ENCODE results near the gene PPFIA1.

The PPFIA1 gene

DNA sequence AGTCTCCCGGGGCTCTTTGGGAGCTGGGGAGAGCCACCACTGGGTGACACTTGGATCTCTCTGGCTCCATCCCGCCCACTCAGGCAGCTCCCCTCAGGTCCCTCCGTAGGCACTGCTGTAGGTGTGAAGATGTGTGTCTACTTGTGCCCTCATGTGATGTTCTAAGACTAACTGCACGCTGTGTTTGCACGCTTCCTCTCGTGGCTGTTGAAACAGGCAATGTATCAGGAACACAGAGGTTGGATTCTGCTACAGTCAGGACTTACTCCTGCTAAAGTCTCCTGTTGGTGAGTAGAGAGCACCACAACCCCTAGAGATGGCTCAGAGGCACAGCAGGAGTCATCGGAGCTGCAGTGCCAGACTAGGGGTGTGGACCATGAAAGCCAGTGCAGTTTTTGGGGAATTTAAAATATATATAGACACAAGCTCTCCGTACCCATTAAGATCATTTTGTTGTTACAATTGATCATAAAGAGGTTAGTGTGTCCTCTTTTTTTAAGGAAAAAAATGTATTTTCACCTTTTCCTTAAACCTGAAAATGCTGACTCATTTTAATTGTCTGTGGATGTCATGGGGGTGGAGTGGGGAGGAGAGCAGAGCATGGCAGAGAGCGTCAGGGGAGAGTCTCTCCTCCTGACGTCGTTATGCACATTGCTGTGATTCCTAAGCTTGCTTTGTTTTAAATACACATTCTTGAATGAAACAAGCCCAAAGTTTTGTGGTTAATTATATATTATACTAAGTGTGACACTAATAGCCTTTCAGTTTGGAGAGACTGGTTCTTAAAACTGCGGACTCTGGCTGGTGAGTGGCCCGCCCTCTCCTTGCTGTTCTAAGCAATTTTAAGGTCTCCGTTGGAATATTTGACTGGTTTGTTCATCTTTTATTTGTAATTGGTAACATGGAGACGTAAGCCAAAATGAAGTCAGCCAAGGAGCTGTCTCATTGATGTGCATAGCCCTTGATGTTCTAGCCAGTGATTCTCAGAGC is 111.7 kb downstream of the PPFIA1 start:
- DNase-seq = peak; percentile 90
- Histone ChIP-seq H3K18ac (ENCODE audit: low read depth in 1 of 2, low read length in 2 of 2) (peak overlapping the region; percentile 70 to 74), H2AFZ (ENCODE audit: low read depth, low read length) (no peak overlapping the region), H3K27me3 (ENCODE audit: control insufficient read depth in 1 of 2, insufficient read depth in 1 of 2, low read length in 2 of 2) (no peaks in the 10 kb centered on the region), H3K9me3 (ENCODE audit: control insufficient read depth, low read length) (no peaks in the 10 kb centered on the region), H3K79me1 (replicated peaks; ENCODE audit: low read length, poor library complexity, severe bottlenecking) (peaks cover 27% of the 10 kb centered on the region), H3K36me3 (ENCODE audit: control insufficient read depth in 1 of 2, insufficient read depth in 2 of 2, low read depth in 1 of 2, low read length in 2 of 2) (peaks cover 40 to 72% of the 10 kb centered on the region in 2 experiments), H2BK12ac (ENCODE audit: low read length in 2 of 2) (peak overlapping the region; percentile 20 to 79), H3K9ac (ENCODE audit: low read length) (peak overlapping the region; percentile 83), H3K27ac (ENCODE audit: low read length, poor library complexity, severe bottlenecking) (peak overlapping the region; percentile 87), H3K4me2 (ENCODE audit: low read length, poor library complexity, severe bottlenecking) (peak overlapping the region; percentile 32), H2BK15ac (ENCODE audit: low read depth, poor library complexity, severe bottlenecking) (peak overlapping the region; percentile 61), H3K23ac (ENCODE audit: low read length in 2 of 2) (no peak overlapping the region), H2BK120ac (ENCODE audit: low read depth, low read length) (no peak overlapping the region), H3K4me3 (ENCODE audit: insufficient read depth in 1 of 2, low read depth in 1 of 2, low read length in 2 of 2) (no peak overlapping the region), H2BK5ac (ENCODE audit: low read depth, low read length, poor library complexity, severe bottlenecking) (peak overlapping the region; percentile 46), H3K4ac (ENCODE audit: low read depth in 1 of 2, low read length in 2 of 2) (peak overlapping the region in 1 of 2 experiments; percentile 46), H4K8ac (ENCODE audit: low read length) (peak overlapping the region; percentile 75), H3K14ac (ENCODE audit: low read length in 2 of 2) (no peak overlapping the region), H3K4me1 (ENCODE audit: control insufficient read depth, insufficient read depth, low read depth, low read length) (peaks cover 16% of the 10 kb centered on the region), H2AK5ac (ENCODE audit: low read length, severe bottlenecking) (peak overlapping the region; percentile 52), H4K91ac (ENCODE audit: low read length) (peak overlapping the region; percentile 70)
- WGBS = 58% methylated on average over 11 of the region's 15 CpGs

DNA sequence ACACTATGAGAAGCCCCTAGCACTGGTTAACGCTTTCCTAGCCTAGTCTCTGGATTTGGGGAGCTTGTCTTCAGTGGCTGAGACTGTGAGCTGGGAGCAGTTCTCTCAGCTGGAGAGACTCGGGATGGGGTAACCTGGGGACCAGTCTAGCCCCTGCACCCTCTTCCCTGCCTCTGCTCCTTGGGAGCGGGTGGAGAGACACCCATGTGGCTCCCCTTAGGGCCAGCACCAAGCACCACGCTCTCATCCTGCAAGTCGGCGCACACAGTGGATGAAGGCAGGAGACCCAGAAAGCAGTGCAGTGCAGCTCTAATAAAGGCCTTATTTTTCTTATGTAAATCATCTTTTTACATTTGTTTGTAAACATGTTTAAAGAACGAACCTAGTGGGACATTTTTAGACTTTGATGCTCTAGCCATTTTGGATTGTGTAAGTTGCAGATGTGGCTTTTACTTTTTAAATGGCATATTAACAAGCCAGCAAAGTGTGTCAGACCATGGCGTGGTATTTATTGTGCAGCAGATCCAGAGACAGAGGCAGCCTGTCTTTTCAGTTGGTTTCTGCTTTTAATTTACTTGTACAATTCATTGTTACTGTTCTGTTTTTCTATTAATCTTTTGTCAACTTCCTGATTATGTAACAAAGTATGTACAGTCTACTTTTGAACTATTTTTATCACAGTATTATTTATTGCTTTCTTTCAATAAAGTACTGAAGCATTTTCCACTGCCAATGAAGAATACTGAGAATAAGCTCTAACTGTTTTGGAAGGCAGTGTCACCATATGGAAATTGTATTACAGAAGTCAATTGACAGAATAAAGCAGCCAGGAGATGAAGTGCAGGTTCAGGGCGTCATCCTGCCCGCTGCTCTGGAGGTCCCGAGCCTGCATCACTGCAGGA is 113.4 kb downstream of the PPFIA1 start:
- Histone ChIP-seq H4K8ac (ENCODE audit: low read length) (no peak overlapping the region), H3K23ac (ENCODE audit: low read length in 2 of 2) (peak overlapping the region in 1 of 2 experiments; percentile 40), H3K27me3 (ENCODE audit: control insufficient read depth in 1 of 2, insufficient read depth in 1 of 2, low read length in 2 of 2) (no peaks in the 10 kb centered on the region), H3K36me3 (ENCODE audit: control insufficient read depth in 1 of 2, insufficient read depth in 2 of 2, low read depth in 1 of 2, low read length in 2 of 2) (peaks cover 30 to 55% of the 10 kb centered on the region in 2 experiments), H2BK120ac (ENCODE audit: low read depth, low read length) (no peak overlapping the region), H3K9ac (ENCODE audit: low read length) (peak overlapping the region; percentile 83), H3K18ac (ENCODE audit: low read depth in 1 of 2, low read length in 2 of 2) (no peak overlapping the region), H2AFZ (ENCODE audit: low read depth, low read length) (no peak overlapping the region), H3K14ac (ENCODE audit: low read length in 2 of 2) (peak overlapping the region in 1 of 2 experiments; percentile 94), H2AK5ac (ENCODE audit: low read length, severe bottlenecking) (peak overlapping the region; percentile 9), H3K4me2 (ENCODE audit: low read length, poor library complexity, severe bottlenecking) (no peak overlapping the region), H2BK12ac (ENCODE audit: low read length in 2 of 2) (no peak overlapping the region), H3K9me3 (ENCODE audit: control insufficient read depth, low read length) (no peaks in the 10 kb centered on the region), H4K91ac (ENCODE audit: low read length) (no peak overlapping the region), H3K4me3 (ENCODE audit: insufficient read depth in 1 of 2, low read depth in 1 of 2, low read length in 2 of 2) (no peak overlapping the region), H3K4me1 (ENCODE audit: control insufficient read depth, insufficient read depth, low read depth, low read length) (peaks cover 16% of the 10 kb centered on the region), H2BK5ac (ENCODE audit: low read depth, low read length, poor library complexity, severe bottlenecking) (peak overlapping the region; percentile 53), H3K4ac (ENCODE audit: low read depth in 1 of 2, low read length in 2 of 2) (no peak overlapping the region), H3K79me1 (replicated peaks; ENCODE audit: low read length, poor library complexity, severe bottlenecking) (peaks cover 28% of the 10 kb centered on the region), H2BK15ac (ENCODE audit: low read depth, poor library complexity, severe bottlenecking) (no peak overlapping the region), H3K27ac (ENCODE audit: low read length, poor library complexity, severe bottlenecking) (no peak overlapping the region)
- DNase-seq = no peak
- 95% methylated on average over 7 of the region's 11 CpGs for WGBS

GRCh38 chr11:70384566-70385152 is 114.2 kb downstream of the PPFIA1 start:
- Histone ChIP-seq H3K23ac (ENCODE audit: low read length in 2 of 2) (peak overlapping the region in 1 of 2 experiments; percentile 40), H3K36me3 (ENCODE audit: control insufficient read depth in 1 of 2, insufficient read depth in 2 of 2, low read depth in 1 of 2, low read length in 2 of 2) (peaks cover 26 to 48% of the 10 kb centered on the region in 2 experiments), H3K79me1 (replicated peaks; ENCODE audit: low read length, poor library complexity, severe bottlenecking) (peaks cover 27% of the 10 kb centered on the region), H4K91ac (ENCODE audit: low read length) (no peak overlapping the region), H2BK15ac (ENCODE audit: low read depth, poor library complexity, severe bottlenecking) (no peak overlapping the region), H3K27me3 (ENCODE audit: control insufficient read depth in 1 of 2, insufficient read depth in 1 of 2, low read length in 2 of 2) (no peaks in the 10 kb centered on the region), H3K27ac (ENCODE audit: low read length, poor library complexity, severe bottlenecking) (no peak overlapping the region), H3K4me3 (ENCODE audit: insufficient read depth in 1 of 2, low read depth in 1 of 2, low read length in 2 of 2) (no peak overlapping the region), H3K18ac (ENCODE audit: low read depth in 1 of 2, low read length in 2 of 2) (no peak overlapping the region), H3K9me3 (ENCODE audit: control insufficient read depth, low read length) (no peaks in the 10 kb centered on the region), H3K4me2 (ENCODE audit: low read length, poor library complexity, severe bottlenecking) (no peak overlapping the region), H2AK5ac (ENCODE audit: low read length, severe bottlenecking) (peak overlapping the region; percentile 9), H3K4ac (ENCODE audit: low read depth in 1 of 2, low read length in 2 of 2) (no peak overlapping the region), H4K8ac (ENCODE audit: low read length) (no peak overlapping the region), H3K9ac (ENCODE audit: low read length) (no peak overlapping the region), H3K4me1 (ENCODE audit: control insufficient read depth, insufficient read depth, low read depth, low read length) (peaks cover 18% of the 10 kb centered on the region), H2BK120ac (ENCODE audit: low read depth, low read length) (no peak overlapping the region), H3K14ac (ENCODE audit: low read length in 2 of 2) (peak overlapping the region in 1 of 2 experiments; percentile 94), H2AFZ (ENCODE audit: low read depth, low read length) (no peak overlapping the region), H2BK5ac (ENCODE audit: low read depth, low read length, poor library complexity, severe bottlenecking) (no peak overlapping the region), H2BK12ac (ENCODE audit: low read length in 2 of 2) (peak overlapping the region in 1 of 2 experiments; percentile 37)
- no peak for DNase-seq
- 94% methylated on average over 18 of the region's 18 CpGs for WGBS

All from mesenchymal stem cell (in vitro differentiated cells and primary cell).